ENCODE measurements around the gene RHAG. TPM values are rescaled to one million over a fixed set of nuclear protein-coding genes. Genes with fewer than 3 reads are reported as not detected.
"Not testable (repeated sequence)": the region's sequence is repeated elsewhere in the genome, so short reads cannot be mapped to it uniquely, and the experiment has no call there.

Gene RHAG
- total RNA-seq, 1 experiment from 2014 or later = 0.07 TPM

DNA sequence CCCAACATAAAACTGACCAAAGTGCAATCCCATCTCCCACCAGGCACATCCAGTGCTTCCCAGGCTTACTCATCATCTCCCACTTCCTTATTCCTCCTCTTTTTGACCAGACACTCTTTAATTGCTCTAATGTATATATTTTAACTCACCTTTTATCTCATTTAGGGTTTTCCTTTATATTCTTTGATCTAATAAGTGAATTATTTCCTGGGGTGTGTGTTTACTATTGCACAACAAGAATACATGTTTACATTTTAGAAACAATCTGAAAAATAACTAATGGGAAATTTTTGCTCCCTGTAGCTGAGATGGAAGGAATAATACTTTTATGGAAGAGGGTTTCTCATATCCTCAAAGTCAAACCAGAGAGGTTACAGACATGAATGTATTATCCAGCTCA is 18.4 kb downstream of the RHAG start:
- Histone ChIP-seq H3K36me3 (replicated peaks; ENCODE audit: control insufficient read depth, insufficient read depth, low read length) (no peaks in the 10 kb centered on the region), H3K27me3 (ENCODE audit: control insufficient read depth, insufficient read depth, low read length) (no peaks in the 10 kb centered on the region), H3K4me3 (ENCODE audit: insufficient read depth, low read depth, low read length) (no peak overlapping the region)
- no peak for DNase-seq

DNA sequence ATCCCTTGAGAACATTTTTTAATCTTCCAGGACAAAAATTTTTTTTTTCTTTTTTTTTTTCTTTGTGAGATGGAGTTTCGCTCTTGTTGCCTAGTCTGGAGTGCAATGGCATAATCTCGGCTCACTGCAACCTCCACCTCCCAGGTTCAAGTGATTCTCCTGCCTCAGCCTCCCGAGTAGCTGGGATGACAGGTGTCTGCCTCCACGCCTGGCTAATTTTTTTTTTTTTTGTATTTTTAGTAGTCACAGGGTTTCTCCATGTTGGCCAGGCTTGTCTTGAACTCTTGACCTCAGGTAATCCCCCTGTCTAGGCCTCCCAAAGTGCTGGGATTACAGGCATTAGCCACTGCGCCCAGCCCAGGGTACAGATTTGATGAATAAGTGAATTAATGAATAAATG is 22.5 kb downstream of the RHAG start:
- not testable (repeated sequence) for H3K27me3 ChIP-seq (ENCODE audit: control insufficient read depth, insufficient read depth, low read length); H3K36me3 ChIP-seq (replicated peaks; ENCODE audit: control insufficient read depth, insufficient read depth, low read length); DNase-seq; H3K4me3 ChIP-seq (ENCODE audit: insufficient read depth, low read depth, low read length)

DNA sequence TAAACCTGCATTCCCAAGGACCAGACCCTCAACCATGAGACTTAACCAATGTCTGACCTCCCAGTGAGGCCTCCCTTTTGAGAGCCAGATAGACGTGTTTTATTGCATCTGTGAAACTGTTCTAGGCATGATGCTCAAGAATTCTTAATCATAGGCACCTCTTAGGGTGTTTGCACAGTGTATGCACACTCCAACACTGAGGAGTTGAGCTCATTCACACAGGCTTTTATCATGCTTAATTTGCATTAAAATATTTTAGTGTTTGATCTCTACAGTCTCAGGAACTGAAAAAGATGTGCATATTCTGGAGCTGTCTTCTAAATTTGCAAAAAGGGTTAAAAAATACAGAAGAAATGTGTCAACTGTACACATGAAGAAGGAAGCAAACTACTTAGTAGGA is 27.4 kb downstream of the RHAG start:
- Histone ChIP-seq H3K27me3 (ENCODE audit: control insufficient read depth, insufficient read depth, low read length) (no peaks in the 10 kb centered on the region), H3K4me3 (ENCODE audit: insufficient read depth, low read depth, low read length) (no peak overlapping the region), H3K36me3 (replicated peaks; ENCODE audit: control insufficient read depth, insufficient read depth, low read length) (no peaks in the 10 kb centered on the region)
- DNase-seq = no peak

DNA sequence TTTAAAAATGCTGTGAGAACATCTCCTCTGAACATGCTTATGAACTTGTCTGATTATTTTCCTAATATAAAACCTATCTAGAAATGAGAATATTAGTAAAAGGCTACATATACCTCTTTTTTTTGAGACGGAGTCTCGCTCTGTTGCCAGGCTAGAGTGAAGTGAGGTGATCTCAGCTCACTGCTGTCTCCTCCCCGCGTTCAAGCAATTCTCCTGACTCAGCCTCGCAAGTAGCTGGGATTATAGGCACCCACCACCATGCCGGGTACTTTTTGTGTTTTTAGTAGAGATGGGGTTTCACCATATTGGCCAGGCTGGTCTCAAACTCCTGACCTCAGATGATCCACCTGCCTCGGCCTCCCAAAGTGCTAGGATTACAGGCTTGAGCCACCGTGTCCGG is 28.4 kb downstream of the RHAG start:
- not testable (repeated sequence) for DNase-seq; H3K27me3 ChIP-seq (ENCODE audit: control insufficient read depth, insufficient read depth, low read length)

DNA sequence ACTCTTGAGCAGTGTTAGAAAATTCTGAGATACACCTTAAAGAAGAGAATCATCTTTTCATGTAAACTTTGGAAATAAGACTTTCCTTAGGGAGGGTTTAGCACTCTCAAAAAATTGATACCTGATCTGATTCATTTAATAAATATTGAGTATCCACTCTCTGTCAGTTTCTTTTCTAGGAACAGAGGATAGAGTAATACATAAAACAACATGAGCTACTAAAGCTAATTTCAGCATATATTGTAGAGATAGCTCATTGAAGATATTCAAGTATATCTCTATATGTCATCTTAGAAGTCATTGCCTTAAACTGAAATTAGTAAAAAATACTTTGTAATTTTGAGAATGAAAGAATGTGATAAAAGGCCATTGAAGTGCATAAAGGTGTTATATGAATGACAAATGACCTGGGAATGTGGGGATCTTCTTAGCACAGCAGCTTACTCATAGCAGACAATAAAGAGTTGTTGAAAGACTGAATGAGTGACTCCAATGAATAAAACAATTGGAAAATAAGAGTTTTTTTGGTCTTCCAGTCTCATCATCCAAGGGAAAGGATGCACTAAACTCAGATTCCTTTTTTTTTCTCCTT is 29.2 kb downstream of the RHAG start:
- Histone ChIP-seq H3K27me3 (ENCODE audit: control insufficient read depth, insufficient read depth, low read length) (no peaks in the 10 kb centered on the region), H3K4me3 (ENCODE audit: insufficient read depth, low read depth, low read length) (no peak overlapping the region), H3K36me3 (replicated peaks; ENCODE audit: control insufficient read depth, insufficient read depth, low read length) (no peaks in the 10 kb centered on the region)
- no peak for DNase-seq

More for the DNA sequence above, 28.4 kb downstream of the RHAG start:
- H3K4me3 ChIP-seq (ENCODE audit: insufficient read depth, low read depth, low read length); H3K36me3 ChIP-seq (replicated peaks; ENCODE audit: control insufficient read depth, insufficient read depth, low read length): not testable (repeated sequence)

DNA sequence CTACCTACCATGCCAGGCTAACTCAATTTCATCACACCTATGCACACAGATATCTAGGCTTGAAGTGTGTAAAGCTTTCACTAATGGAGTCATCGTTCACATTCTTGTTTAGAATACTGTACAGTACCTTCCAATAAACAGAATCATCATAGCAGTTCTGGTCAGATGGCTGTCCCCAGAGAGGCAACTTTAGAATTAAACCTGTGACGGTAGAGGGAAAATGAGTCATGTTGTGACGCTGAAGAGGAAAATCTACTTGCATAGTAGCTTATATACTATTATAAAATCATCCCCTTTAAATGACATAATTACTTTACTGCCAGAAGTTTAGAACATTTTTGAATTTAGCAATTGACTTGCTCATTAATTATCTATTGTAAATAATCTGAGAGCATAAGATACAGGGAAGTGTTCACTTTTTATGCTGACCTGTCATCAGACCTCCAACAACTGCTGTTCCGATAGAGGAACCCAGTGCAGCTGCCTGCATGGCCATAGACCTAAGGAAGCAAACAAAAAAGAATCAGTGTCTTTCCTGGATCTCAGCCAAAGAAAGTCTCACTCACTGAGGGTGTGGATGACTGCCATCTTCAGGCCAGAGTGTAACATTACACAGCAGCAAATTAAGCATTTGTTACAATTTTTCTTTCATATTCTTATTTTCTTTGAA is 29.8 kb downstream of the RHAG start:
- Histone ChIP-seq H3K4me3 (ENCODE audit: insufficient read depth, low read depth, low read length) (no peak overlapping the region), H3K36me3 (replicated peaks; ENCODE audit: control insufficient read depth, insufficient read depth, low read length) (no peaks in the 10 kb centered on the region), H3K27me3 (ENCODE audit: control insufficient read depth, insufficient read depth, low read length) (no peaks in the 10 kb centered on the region)
- peak; percentile 53 for DNase-seq

DNA sequence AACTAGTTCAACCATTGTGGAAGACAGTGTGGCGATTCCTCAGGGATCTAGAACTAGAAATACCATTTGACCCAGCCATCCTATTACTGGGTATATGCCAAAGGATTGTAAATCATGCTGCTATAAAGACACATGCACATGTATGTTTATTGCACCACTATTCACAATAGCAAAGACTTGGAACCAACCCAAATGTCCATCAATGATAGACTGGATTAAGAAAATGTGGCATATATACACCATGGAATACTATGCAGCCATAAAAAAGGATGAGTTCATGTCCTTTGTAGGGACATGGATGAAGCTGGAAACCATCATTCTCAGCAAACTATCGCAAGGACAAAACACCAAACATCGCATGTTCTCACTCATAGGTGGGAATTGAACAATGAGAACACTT is 32.6 kb downstream of the RHAG start:
- not testable (repeated sequence) for DNase-seq; H3K27me3 ChIP-seq (ENCODE audit: control insufficient read depth, insufficient read depth, low read length); H3K36me3 ChIP-seq (replicated peaks; ENCODE audit: control insufficient read depth, insufficient read depth, low read length); H3K4me3 ChIP-seq (ENCODE audit: insufficient read depth, low read depth, low read length)

DNA sequence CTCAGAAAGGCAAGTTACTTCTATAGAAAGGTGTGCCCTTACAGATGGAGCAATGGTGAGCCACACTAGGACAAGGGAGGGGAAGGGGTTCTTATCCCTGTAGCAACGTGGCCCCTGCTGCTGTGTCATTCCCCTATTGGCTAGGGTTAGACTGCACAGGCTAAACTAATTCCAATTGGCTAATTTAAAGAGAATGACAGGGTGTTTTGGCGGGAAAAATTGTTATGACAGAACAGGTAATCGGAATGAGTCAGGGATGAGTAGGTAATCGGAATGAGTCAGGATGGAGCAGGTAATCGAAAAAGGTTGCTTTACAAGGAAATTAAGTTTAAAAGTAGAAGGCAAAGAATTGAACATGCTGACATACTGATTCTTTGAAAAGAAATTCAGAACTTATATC is 49.4 kb downstream of the RHAG start:
- H3K4me3 ChIP-seq (ENCODE audit: insufficient read depth, low read depth, low read length); DNase-seq; H3K27me3 ChIP-seq (ENCODE audit: control insufficient read depth, insufficient read depth, low read length); H3K36me3 ChIP-seq (replicated peaks; ENCODE audit: control insufficient read depth, insufficient read depth, low read length): not testable (repeated sequence)

DNA sequence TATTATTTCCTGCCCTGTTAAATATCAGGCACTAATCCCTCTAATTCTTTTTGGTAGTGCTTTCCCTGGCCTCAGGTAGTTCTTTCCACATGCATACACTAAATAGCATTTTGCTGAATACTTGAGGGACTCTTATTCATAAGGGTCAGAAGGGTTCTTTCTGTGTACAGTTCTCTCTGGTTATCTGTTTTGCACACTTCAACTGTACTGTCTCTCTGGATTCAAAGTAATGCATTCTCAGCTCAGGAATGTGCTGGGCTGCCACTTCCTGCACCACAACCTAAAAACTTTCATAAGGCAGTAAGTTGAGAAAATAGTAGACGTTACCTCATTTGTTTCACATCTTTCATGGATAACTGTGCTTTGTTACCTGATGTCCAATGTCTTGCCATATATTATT is 54.1 kb downstream of the RHAG start:
- Histone ChIP-seq H3K36me3 (replicated peaks; ENCODE audit: control insufficient read depth, insufficient read depth, low read length) (no peaks in the 10 kb centered on the region), H3K4me3 (ENCODE audit: insufficient read depth, low read depth, low read length) (no peak overlapping the region), H3K27me3 (ENCODE audit: control insufficient read depth, insufficient read depth, low read length) (no peaks in the 10 kb centered on the region)
- no peak for DNase-seq

DNA sequence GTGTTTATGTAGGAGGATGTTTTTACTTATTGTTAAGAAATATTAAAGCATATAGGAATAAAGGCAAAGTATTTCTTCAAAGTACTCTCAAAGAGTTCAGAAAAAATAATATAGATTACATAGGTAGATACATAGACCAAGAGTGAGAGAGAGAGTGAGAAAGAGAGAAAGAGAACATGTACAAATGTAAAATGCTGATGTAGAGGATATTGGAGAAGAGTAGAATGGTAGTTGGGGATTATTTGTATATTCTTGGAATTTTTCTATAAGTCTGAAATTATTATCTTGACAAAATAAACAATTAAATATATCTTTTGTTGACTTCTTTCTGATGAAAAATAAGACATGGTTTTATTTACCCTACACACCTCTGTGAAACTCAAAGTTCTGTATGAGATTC is 57.0 kb downstream of the RHAG start:
- no peak for DNase-seq
- no peaks in the 10 kb centered on the region for H3K27me3 ChIP-seq (ENCODE audit: control insufficient read depth, insufficient read depth, low read length)
- H3K36me3 ChIP-seq (replicated peaks; ENCODE audit: control insufficient read depth, insufficient read depth, low read length) = no peaks in the 10 kb centered on the region
- no peak overlapping the region for H3K4me3 ChIP-seq (ENCODE audit: insufficient read depth, low read depth, low read length)

DNA sequence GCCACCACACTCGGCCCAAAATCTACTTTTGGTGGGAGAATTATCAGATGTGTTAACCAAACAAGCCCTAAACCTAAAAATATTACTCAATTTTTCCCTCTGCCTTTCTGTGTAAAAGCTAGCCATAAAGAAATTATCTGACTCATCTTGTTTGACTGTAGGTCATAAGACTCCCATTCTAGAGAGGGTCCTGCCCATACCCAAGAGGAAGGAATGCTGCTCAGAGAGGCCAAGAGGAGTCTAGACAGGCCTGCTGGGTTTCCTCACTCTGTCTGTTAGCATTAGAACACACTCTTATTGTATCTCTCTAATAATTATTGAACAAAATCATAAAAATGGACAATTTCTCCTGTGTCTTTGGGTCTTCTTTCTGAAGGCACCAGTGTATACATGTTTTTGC is 60.0 kb downstream of the RHAG start:
- Histone ChIP-seq H3K4me3 (ENCODE audit: insufficient read depth, low read depth, low read length) (no peak overlapping the region), H3K36me3 (replicated peaks; ENCODE audit: control insufficient read depth, insufficient read depth, low read length) (no peaks in the 10 kb centered on the region), H3K27me3 (ENCODE audit: control insufficient read depth, insufficient read depth, low read length) (no peaks in the 10 kb centered on the region)
- DNase-seq = no peak

DNA sequence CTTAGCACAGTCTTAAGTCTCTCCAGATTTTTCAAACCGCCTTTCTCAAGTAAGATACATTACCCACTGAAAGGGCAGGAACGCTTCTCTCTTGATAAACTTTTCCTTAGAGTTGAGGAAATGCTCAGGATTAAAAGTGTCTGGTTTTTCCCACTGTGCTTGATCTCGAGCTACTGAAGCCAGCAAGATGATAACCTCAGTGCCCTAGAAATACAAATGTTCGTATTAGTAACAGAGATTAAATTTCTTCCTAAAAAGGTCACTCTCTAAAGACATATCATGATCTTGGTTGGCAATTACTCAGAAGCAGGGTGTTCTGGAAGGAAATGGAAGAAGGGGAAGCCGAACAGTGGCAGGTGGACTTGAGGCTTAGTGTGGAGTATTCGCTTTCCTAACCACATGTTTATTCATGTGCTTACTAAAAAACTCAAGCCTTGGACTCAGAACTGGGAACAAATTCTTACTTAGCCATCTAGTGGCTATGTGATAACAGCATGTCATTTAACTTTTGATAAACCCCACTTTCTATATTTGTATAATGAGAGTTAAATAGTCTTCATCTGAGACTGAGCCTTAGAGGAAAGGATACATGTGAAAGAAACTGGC is 66.1 kb downstream of the RHAG start:
- H3K4me3 ChIP-seq (ENCODE audit: insufficient read depth, low read depth, low read length) = no peak overlapping the region
- no peaks in the 10 kb centered on the region for H3K36me3 ChIP-seq (replicated peaks; ENCODE audit: control insufficient read depth, insufficient read depth, low read length)
- DNase-seq = no peak
- H3K27me3 ChIP-seq (ENCODE audit: control insufficient read depth, insufficient read depth, low read length) = no peaks in the 10 kb centered on the region

DNA sequence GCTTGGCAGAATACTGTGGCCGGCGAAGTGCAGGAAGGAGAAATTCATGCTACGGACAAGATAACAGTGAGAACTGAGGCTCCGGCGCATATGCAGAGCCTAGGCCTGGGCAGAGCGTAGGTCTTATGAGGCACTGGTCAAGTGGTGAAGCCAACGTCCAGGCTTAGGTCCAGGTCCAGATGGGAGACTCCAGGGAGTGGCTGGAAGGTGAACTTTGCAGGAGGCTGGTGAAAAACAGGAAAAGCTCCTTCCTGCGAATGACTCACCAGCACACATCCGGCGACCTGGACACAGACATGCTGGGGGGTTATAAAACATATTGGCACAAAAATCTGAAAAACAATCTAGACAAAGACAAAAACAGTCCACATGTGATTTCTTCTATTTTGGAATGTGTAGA is 70.8 kb downstream of the RHAG start:
- no peak for DNase-seq
- Histone ChIP-seq H3K36me3 (replicated peaks; ENCODE audit: control insufficient read depth, insufficient read depth, low read length) (no peaks in the 10 kb centered on the region), H3K27me3 (ENCODE audit: control insufficient read depth, insufficient read depth, low read length) (peaks cover 6% of the 10 kb centered on the region; the same call in 1 of the 2 replicates), H3K4me3 (ENCODE audit: insufficient read depth, low read depth, low read length) (no peak overlapping the region)

DNA sequence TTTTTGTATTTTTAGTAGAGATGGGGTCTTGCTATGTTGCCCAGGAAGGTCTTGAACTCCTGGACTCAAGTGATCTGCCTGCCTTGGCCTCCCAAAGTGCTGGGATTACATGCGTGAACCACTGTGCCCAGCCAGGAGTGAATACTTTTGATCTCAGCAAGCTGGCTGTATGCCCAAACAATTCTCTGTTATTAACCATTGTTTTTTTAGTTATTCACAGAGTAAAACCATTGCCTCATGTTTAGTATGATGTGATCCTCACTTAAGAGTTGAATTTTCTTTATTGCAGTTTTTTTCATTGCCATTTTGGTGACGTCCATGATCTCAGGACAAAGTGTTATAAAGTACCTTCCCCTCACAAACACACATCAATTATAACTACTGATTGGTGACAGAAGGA is 71.4 kb downstream of the RHAG start:
- DNase-seq = no peak
- Histone ChIP-seq H3K27me3 (ENCODE audit: control insufficient read depth, insufficient read depth, low read length) (peaks cover 8% of the 10 kb centered on the region; the same call in 1 of the 2 replicates), H3K4me3 (ENCODE audit: insufficient read depth, low read depth, low read length) (no peak overlapping the region), H3K36me3 (replicated peaks; ENCODE audit: control insufficient read depth, insufficient read depth, low read length) (no peaks in the 10 kb centered on the region)

DNA sequence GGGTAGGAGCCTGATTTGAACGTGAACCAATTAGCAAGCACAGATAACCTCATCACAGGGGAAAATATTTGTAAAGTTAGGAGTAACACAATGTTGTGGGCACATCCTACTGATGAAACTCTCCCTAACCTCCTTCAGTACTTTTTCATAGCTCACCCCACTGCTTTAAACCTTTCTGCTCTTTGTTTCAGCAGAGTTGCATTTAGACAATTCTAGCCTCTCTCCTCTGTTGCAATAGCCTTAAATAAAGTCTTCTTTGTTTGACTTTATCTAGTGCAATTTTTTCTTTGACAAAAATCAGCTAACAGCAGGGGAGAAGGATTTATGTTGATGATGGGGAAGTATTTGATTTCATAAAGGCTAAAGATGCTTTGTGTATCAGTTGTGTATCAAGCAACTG is 72.1 kb downstream of the RHAG start:
- Histone ChIP-seq H3K4me3 (ENCODE audit: insufficient read depth, low read depth, low read length) (no peak overlapping the region), H3K27me3 (ENCODE audit: control insufficient read depth, insufficient read depth, low read length) (peaks cover 15% of the 10 kb centered on the region; the same call in 1 of the 2 replicates), H3K36me3 (replicated peaks; ENCODE audit: control insufficient read depth, insufficient read depth, low read length) (no peaks in the 10 kb centered on the region)
- no peak for DNase-seq

All from H7 (cell line).